Activated CD8-positive, alpha-beta T cell treated with anti-CD3 and anti-CD28 coated beads for 36 hours (primary cell): ENCODE data around the gene MCTP2. TPM values are rescaled to one million over a fixed set of nuclear protein-coding genes. Genes with fewer than 3 reads are reported as not detected.

ENCODE experiments used
- ATAC-seq: fragments of 200-7000 bp; cut with Tn5 transposase; one replicate; pipeline ENCODE4 v1.10.0; 2021; ENCODE audit warnings: mild to moderate bottlenecking, moderate library complexity
- CTCF ChIA-PET: fragments of 350-600 bp; sonication (Branson Sonifier 250); formaldehyde crosslinking; loops from one replicate; lab custom pipeline; 2021; ENCODE audit warnings: antibody characterized with exemption; lab: Charles Lee
- POLR2A ChIA-PET: fragments of 350-600 bp; sonication (Branson Sonifier 250); formaldehyde crosslinking; loops from one replicate; lab custom pipeline; 2021; ENCODE audit warnings: antibody characterized with exemption; lab: Charles Lee
- DNase-seq: peaks from one replicate; pipeline ENCODE4 v3.0.0-alpha.2; 2020
- H3K27ac Mint-ChIP-seq: one replicate; pipeline ENCODE4 v1.8.0; 2021; ENCODE audit warnings: mild to moderate bottlenecking, mixed read lengths
- H3K27me3 Mint-ChIP-seq: one replicate; pipeline ENCODE4 v1.8.0; 2021; ENCODE audit warnings: mixed read lengths
- H3K36me3 Mint-ChIP-seq: one replicate; pipeline ENCODE4 v1.8.0; 2021; ENCODE audit warnings: low read depth, mixed read lengths
- H3K4me1 Mint-ChIP-seq: one replicate; pipeline ENCODE4 v1.8.0; 2021; ENCODE audit warnings: low read depth, mixed read lengths
- H3K4me3 Mint-ChIP-seq: one replicate; pipeline ENCODE4 v1.8.0; 2021; ENCODE audit warnings: mild to moderate bottlenecking, moderate library complexity, mixed read lengths
- H3K9me3 Mint-ChIP-seq: one replicate; pipeline ENCODE4 v1.8.0; 2021; ENCODE audit warnings: mixed read lengths
- CTCF ChIP-seq: fragments of 200-600 bp; IDR thresholded peaks from one replicate; pipeline ENCODE4 v1.8.0; 2022; ENCODE audit warnings: antibody characterized with exemption, mild to moderate bottlenecking
- intact Hi-C: fragments of 100-400 bp; cut with micrococcal nuclease; formaldehyde crosslinking; loops from one replicate; pipeline ENCODE4 v1.10.0; 2022
- total RNA-seq, 2 experiments: library from RNA; stranded (reverse); gene quantifications; one replicate each; pipeline ENCODE4 v1.2.3, GENCODE V29; 2021

MCTP2 gene
- total RNA-seq, 2 experiments from 2014 or later = 16.2 to 18.3 TPM

- CTCF ChIA-PET = interaction anchor here (1.1 to 1.2 kb wide), 3 partner anchors 60 to 99 kb away, joined by 4 read pairs; no protein-coding TSS in a partner anchor
- no peak for TF ChIP-seq CTCF
- peaks cover 8% of the 10 kb centered on the region for H3K36me3 Mint-ChIP-seq
- ATAC-seq = peak; percentile 25
- no peaks in the 10 kb centered on the region for H3K27me3 Mint-ChIP-seq
- intact Hi-C loops = no loop called here
- H3K4me3 Mint-ChIP-seq = no peak overlapping the region
- peaks cover 1% of the 10 kb centered on the region for H3K9me3 Mint-ChIP-seq
- POLR2A ChIA-PET = interaction anchor here (0.7 to 1.0 kb wide), 4 partner anchors 21 to 97 kb away, joined by 3 read pairs; partner anchors contain the start of gene MCTP2
- peak overlapping the region; percentile 51 for H3K27ac Mint-ChIP-seq
- no peak for DNase-seq
- peaks cover 40% of the 10 kb centered on the region for H3K4me1 Mint-ChIP-seq
These were observed 32.2 kb downstream of the MCTP2 start for GRCh38 chr15:94263341-94264273.

GRCh38 chr15:94265009-94265408 is 33.6 kb downstream of the MCTP2 start:
- CTCF ChIA-PET = no interaction called here
- POLR2A ChIA-PET = no interaction called here
- TF ChIP-seq CTCF = no peak
- Mint-ChIP-seq H3K9me3 (peaks cover 1% of the 10 kb centered on the region), H3K27ac (no peak overlapping the region), H3K27me3 (no peaks in the 10 kb centered on the region), H3K4me1 (peaks cover 35% of the 10 kb centered on the region), H3K36me3 (peaks cover 10% of the 10 kb centered on the region), H3K4me3 (no peak overlapping the region)
- DNase-seq = no peak
- ATAC-seq = no peak
- intact Hi-C loops = no loop called here

GRCh38 chr15:94265982-94266381 is 34.6 kb downstream of the MCTP2 start:
- POLR2A ChIA-PET = interaction anchor here (1.0 kb wide), 1 partner anchor 57 kb away, joined by 3 read pairs; no protein-coding TSS in a partner anchor
- ATAC-seq (peak; percentile 47), DNase-seq (no peak)
- CTCF ChIA-PET = interaction anchor here (0.9 to 1.2 kb wide), 3 partner anchors 12 to 102 kb away, joined by 3 to 4 read pairs (median 3); no protein-coding TSS in a partner anchor
- Mint-ChIP-seq H3K9me3 (peaks cover 1% of the 10 kb centered on the region), H3K4me1 (peaks cover 27% of the 10 kb centered on the region), H3K27me3 (no peaks in the 10 kb centered on the region), H3K4me3 (no peak overlapping the region), H3K36me3 (peaks cover 8% of the 10 kb centered on the region), H3K27ac (no peak overlapping the region)
- intact Hi-C loops = no loop called here
- TF ChIP-seq CTCF = no peak

- Mint-ChIP-seq H3K4me1 (peaks cover 23% of the 10 kb centered on the region), H3K9me3 (peaks cover 1% of the 10 kb centered on the region), H3K36me3 (peaks cover 7% of the 10 kb centered on the region), H3K27me3 (no peaks in the 10 kb centered on the region), H3K4me3 (no peak overlapping the region), H3K27ac (peak overlapping the region; percentile 28)
- ChIA-PET CTCF (interaction anchor here (0.9 to 1.2 kb wide), 2 partner anchors 13 to 21 kb away, joined by 3 to 4 read pairs; no protein-coding TSS in a partner anchor), POLR2A (interaction anchor here (1.0 kb wide), 1 partner anchor 57 kb away, joined by 3 read pairs; no protein-coding TSS in a partner anchor)
- no peak for TF ChIP-seq CTCF
- ATAC-seq (peak; percentile 14), DNase-seq (no peak)
- intact Hi-C loops = no loop called here
These were observed 35.4 kb downstream of the MCTP2 start for GRCh38 chr15:94266789-94267188.
